Measurements from ENCODE around the gene C18orf63.

Gene C18orf63

GRCh38 chr18:74315464-74316256 is at the start of gene C18orf63:
TSS of gene C18orf63 (plus strand) at chr18:74315839. CDS start at chr18:74317866, 2,027 bp downstream.
- no peak for TF ChIP-seq CTCF (IDR thresholded peaks at IDR 0.05; ENCODE audit: extremely low read depth, missing control alignments)
- no peak for DNase-seq (ENCODE audit: low spot score)

DNA sequence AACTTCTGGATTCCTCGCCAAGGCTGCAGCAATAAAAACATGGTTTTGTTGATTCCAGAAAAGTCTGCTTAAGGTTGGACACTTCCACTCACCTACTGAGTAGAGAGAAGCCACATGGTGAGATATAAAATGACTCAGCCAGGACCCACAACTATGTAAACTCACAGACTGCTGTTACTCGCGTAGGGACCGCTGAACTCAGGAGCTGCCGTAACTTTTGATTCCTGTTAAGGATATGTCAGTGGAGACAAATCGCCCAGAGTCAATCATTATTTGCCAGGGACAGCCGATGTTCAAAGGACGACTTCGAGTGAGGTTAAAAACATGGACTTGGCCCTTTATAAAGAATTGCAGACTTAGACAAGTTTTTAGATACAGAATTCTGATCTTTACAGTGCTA is 49.5 kb upstream of the C18orf63 start:
- DNase-seq (ENCODE audit: low spot score): no peak
- no peak for TF ChIP-seq CTCF (IDR thresholded peaks at IDR 0.05; ENCODE audit: extremely low read depth, missing control alignments)

DNA sequence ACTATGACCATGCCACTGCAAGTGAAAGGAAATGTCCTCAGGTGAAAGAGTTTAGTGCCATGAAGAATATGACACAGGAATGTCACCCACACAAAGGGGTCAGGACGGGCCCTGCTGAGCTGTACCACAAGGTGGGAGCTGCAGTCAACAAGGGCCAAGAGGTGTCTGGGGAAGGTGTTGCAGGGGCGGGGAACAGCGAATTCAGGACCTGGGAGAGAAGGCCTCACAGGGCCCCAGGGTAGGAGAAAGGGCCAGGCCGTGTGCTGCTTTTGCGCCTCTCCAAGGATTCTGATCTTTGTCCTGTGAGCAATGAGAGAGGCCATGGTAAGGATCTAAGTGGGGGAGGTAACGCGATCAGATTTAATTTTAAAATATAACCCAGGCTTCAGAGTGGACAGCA is 47.5 kb upstream of the C18orf63 start:
- no peak for TF ChIP-seq CTCF (IDR thresholded peaks at IDR 0.05; ENCODE audit: extremely low read depth, missing control alignments)
- DNase-seq (ENCODE audit: low spot score): no peak

DNA sequence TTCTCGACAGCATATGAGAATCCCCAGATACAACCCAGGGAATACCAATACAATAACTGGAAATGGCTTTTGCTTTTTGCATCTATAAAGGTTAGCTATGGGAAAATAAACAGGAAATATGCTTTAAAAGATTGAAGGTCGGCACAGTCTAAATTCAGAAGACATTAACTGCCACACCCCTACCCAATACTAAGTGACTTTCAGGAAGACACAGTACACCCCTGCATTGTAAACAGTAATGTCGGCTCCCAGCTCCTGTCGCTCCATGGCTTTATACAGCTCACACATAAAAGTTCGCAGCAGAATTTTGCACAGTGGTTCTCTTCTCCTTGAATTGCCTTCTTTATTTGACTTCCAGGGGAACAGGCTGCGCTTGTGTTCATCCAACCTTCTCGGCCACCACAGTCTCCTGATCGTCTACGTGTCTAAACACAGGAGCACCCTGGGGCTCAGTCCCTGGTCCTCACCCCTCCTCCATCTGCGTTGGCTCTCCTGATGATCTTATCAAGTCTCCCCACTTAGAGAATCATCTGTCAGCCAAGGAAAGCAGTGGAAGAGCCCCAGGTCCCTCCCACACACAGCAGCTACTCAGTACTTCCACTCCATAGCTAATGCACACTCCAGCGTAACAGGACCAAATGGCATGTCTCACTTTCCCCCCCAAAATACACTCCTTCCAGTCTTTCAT is 46.6 kb upstream of the C18orf63 start:
- DNase-seq (ENCODE audit: low spot score): no peak
- no peak for TF ChIP-seq CTCF (IDR thresholded peaks at IDR 0.05; ENCODE audit: extremely low read depth, missing control alignments)

DNA sequence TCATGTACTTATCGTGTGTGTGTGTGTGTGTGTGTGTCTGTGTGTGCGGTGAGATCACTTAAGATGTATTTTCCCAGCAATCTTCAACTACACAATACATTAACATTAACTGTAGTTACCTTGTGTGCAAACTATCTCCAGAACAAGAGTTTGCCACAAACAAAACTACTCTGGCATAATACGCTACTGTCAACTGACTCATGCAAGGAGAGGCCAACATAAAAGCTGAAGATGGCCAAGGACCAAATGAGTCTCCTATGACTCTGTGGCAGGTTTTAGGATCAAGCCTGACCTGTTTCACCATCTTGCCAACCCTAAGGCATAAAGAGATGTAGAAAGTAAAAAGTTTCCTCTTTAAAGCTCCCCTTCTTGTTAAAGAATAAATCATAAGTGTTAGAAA is 44.0 kb upstream of the C18orf63 start:
- no peak for TF ChIP-seq CTCF (IDR thresholded peaks at IDR 0.05; ENCODE audit: extremely low read depth, missing control alignments)
- no peak for DNase-seq (ENCODE audit: low spot score)

GRCh38 chr18:74273394-74273793 is 42.2 kb upstream of the C18orf63 start:
- no peak for TF ChIP-seq CTCF (IDR thresholded peaks at IDR 0.05; ENCODE audit: extremely low read depth, missing control alignments)
- no peak for DNase-seq (ENCODE audit: low spot score)

GRCh38 chr18:74274700-74275099 is 40.9 kb upstream of the C18orf63 start:
- DNase-seq (ENCODE audit: low spot score): no peak
- TF ChIP-seq CTCF (IDR thresholded peaks at IDR 0.05; ENCODE audit: extremely low read depth, missing control alignments): no peak

Data from GM20000 (cell line).